Measurements from ENCODE around the gene TPCN2.

Gene TPCN2

GRCh38 chr11:69099180-69099579, 50.4 kb downstream of the TPCN2 start:
- Histone ChIP-seq H3K79me2 (no peaks in the 10 kb centered on the region), H3K4me3 (ENCODE audit: low read depth, low read length) (no peak overlapping the region), H3K27ac (no peak overlapping the region), H2AFZ (no peak overlapping the region), H3K9ac (no peak overlapping the region), H3K4me2 (ENCODE audit: low read length) (no peak overlapping the region), H3K27me3 (ENCODE audit: control insufficient read depth, insufficient read depth, low read length) (no peaks in the 10 kb centered on the region), H3K9me3 (ENCODE audit: control insufficient read depth, low read length) (no peaks in the 10 kb centered on the region), H3K4me1 (no peaks in the 10 kb centered on the region), H3K36me3 (ENCODE audit: control insufficient read depth, insufficient read depth, low read length) (no peaks in the 10 kb centered on the region)
- no peak for TF ChIP-seq CTCF (IDR thresholded peaks at IDR 0.05)

DNA sequence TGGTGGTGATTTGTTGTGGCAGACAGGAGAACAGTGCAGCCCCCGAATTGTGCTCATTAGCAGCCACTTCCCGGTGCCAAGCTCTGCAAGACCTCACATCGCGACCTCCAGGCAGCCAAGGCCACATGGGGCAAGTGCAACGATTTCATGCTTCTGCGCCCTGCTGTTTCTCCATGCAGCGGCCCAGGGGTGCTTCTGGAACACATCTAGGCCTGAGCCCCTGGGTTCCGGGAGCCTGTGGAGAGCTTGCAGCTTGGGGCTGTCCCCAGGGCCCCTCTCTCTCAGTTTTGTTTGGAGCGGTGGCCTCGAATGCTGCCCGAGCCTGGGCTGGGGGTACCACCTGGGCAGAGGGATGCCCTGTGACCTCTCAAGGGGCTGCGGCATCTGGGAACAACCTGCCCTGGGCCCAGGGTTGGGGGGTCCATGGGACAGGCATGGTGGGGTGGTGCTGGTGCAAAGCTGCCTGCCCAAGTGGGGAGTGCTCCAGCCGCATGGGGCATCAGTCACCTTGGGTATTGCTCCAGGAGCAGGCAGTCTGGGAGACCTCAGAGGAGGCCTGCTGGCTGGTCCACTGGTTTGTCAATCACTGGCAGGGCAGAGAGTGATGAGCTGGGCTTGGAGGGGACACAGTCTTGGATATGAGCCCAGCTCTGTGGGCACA, 51.9 kb downstream of the TPCN2 start:
- TF ChIP-seq CTCF (IDR thresholded peaks at IDR 0.05): no peak
- Histone ChIP-seq H3K27me3 (ENCODE audit: control insufficient read depth, insufficient read depth, low read length) (no peaks in the 10 kb centered on the region), H3K36me3 (ENCODE audit: control insufficient read depth, insufficient read depth, low read length) (no peaks in the 10 kb centered on the region), H3K9ac (no peak overlapping the region), H3K4me1 (no peaks in the 10 kb centered on the region), H3K79me2 (no peaks in the 10 kb centered on the region), H3K9me3 (ENCODE audit: control insufficient read depth, low read length) (no peaks in the 10 kb centered on the region), H2AFZ (no peak overlapping the region), H3K4me2 (ENCODE audit: low read length) (no peak overlapping the region), H3K27ac (no peak overlapping the region), H3K4me3 (ENCODE audit: low read depth, low read length) (no peak overlapping the region)

DNA sequence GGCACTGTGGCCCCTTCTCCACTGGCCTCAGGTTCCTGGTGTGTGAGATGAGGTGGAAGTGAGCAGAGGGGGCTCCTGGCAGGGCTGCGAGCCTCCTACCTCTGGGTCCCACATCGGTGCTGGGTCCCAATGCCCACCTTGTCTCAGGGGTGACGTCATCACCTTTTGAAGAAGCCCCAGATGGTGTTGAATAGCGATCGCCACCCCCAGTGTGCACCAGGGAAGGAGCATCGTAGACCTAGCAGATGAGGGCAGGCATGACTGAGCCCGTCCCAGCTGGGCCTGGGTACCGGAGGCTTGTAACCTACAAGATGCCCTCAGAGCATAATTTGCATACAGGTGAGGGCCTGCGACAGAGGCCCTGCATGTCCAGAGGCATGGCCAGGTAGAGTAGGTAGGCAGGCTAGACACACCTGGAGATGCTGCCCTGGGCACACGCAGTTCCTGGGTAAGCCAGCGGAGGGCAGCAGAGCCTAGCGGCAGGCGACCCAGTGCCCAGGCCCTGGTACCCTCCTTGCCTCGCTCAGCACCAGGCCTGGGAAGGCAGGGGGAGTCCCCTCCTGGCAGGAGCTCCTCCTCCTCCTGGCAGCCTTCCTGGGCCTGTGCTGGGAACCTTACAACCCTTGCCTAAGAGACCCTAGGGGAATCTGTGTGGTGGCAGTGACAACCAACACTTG, 52.5 kb downstream of the TPCN2 start:
- Histone ChIP-seq H3K27ac (no peak overlapping the region), H2AFZ (no peak overlapping the region), H3K4me1 (no peaks in the 10 kb centered on the region), H3K9ac (no peak overlapping the region), H3K4me3 (ENCODE audit: low read depth, low read length) (no peak overlapping the region), H3K4me2 (ENCODE audit: low read length) (no peak overlapping the region), H3K79me2 (no peaks in the 10 kb centered on the region), H3K9me3 (ENCODE audit: control insufficient read depth, low read length) (no peaks in the 10 kb centered on the region), H3K27me3 (ENCODE audit: control insufficient read depth, insufficient read depth, low read length) (no peaks in the 10 kb centered on the region), H3K36me3 (ENCODE audit: control insufficient read depth, insufficient read depth, low read length) (no peaks in the 10 kb centered on the region)
- TF ChIP-seq CTCF (IDR thresholded peaks at IDR 0.05): peak; percentile 89

DNA sequence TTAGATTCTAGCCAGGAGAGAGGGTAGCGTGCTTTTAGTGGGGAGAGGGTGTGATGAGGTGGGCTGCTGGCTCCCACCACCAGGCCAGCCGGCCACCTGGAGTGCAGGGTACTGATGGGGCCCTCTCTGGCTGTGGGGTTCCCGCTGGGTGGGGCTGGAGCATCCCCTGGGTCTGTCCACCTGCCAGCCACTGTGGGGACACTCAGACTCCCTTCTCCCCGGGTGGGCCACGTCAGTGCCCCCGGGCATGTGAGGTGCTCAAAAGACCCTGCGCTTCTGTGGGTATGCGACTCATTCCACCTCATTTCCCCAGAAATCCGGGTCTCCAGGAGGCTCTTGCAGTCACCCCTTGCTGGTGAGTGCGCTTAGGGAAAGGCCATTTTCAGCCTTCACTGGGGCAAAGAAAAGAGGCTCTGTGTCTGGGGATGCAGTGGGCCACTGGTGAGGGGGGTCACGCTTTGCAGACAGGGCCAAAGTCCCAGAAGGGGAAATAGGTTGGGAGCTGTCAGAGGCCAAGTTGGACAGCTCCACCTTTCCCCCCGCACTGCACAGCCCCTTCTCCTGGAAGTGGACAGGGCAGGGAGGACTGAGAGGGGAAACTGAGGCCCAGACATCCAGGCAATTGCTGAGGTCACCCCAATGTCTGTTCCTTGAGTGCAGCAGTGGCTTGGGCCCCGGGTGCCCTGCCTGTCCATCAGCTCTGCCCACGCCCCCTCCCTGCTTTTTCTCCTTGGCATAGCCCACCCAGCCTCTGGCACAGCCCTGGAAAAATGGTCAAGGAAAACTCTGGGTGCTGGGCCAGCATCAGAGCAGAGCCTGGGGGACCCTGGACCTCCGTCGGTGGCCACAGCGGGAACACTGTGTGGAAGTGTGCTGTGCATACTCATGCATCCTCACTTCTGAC, 53.3 kb downstream of the TPCN2 start:
- Histone ChIP-seq H3K4me2 (ENCODE audit: low read length) (no peak overlapping the region), H3K9me3 (ENCODE audit: control insufficient read depth, low read length) (no peaks in the 10 kb centered on the region), H3K27me3 (ENCODE audit: control insufficient read depth, insufficient read depth, low read length) (no peaks in the 10 kb centered on the region), H3K79me2 (no peaks in the 10 kb centered on the region), H3K36me3 (ENCODE audit: control insufficient read depth, insufficient read depth, low read length) (no peaks in the 10 kb centered on the region), H3K9ac (no peak overlapping the region), H3K4me1 (no peaks in the 10 kb centered on the region), H2AFZ (no peak overlapping the region), H3K27ac (no peak overlapping the region), H3K4me3 (ENCODE audit: low read depth, low read length) (no peak overlapping the region)
- no peak for TF ChIP-seq CTCF (IDR thresholded peaks at IDR 0.05)
